ENCODE results near the gene ZNF526.

GRCh38 chr19:42267644-42268141, 47.6 kb downstream of the ZNF526 start:
- TF ChIP-seq POLR2A (IDR thresholded peaks at IDR 0.05; ENCODE audit: low read depth, low read length), result no peak
- no peak for TF ChIP-seq TAF1 (IDR thresholded peaks at IDR 0.05; ENCODE audit: low read depth, low read length)
- no peak for TF ChIP-seq SPI1 (IDR thresholded peaks at IDR 0.05; ENCODE audit: low read depth, low read length)
- TF ChIP-seq POLR2AphosphoS5 (IDR thresholded peaks at IDR 0.05; ENCODE audit: low read depth, low read length), result no peak
- no peak for TF ChIP-seq PAX5 (IDR thresholded peaks at IDR 0.05; ENCODE audit: insufficient read depth, low read length, severe bottlenecking)
- TF ChIP-seq POU2F2 (IDR thresholded peaks at IDR 0.05; ENCODE audit: low read depth, low read length), result no peak
